MM.1S (cell line): ENCODE data around the gene KCNMA1.

Experiments used
- DNase-seq: peaks from one replicate; pipeline ENCODE4 v3.0.0-alpha.2; 2015
- H2AFZ ChIP-seq: fragments of 300-600 bp; sonication (generic); 2 replicates; pipeline ENCODE4 v1.6.0; 2016; ENCODE audit warnings: antibody characterized with exemption, low read length
- H3F3A ChIP-seq: fragments of 300-600 bp; sonication (generic); 2 replicates; pipeline ENCODE4 v1.6.1; 2016; ENCODE audit warnings: mild to moderate bottlenecking, antibody characterized with exemption, low read length, moderate library complexity, mixed read lengths; ENCODE audit not compliant: insufficient read depth
- H3K27ac ChIP-seq: fragments of 300-600 bp; sonication (generic); 2 replicates; pipeline ENCODE4 v1.5.1; 2016; ENCODE audit warnings: mild to moderate bottlenecking, low read length
- H3K27me3 ChIP-seq: fragments of 300-600 bp; sonication (generic); replicated peaks from 2 replicates; pipeline ENCODE4 v1.6.0; 2016; ENCODE audit warnings: low read length; ENCODE audit not compliant: insufficient read depth
- H3K36me3 ChIP-seq: fragments of 300-600 bp; sonication (generic); replicated peaks from 2 replicates; pipeline ENCODE4 v1.6.1; 2016; ENCODE audit warnings: mild to moderate bottlenecking, low read length, mixed read lengths; ENCODE audit not compliant: insufficient read depth
- H3K4me1 ChIP-seq: fragments of 300-600 bp; sonication (generic); 2 replicates; pipeline ENCODE4 v1.6.1; 2016; ENCODE audit warnings: low read length, mixed read lengths
- H3K4me2 ChIP-seq: fragments of 300-600 bp; sonication (generic); 2 replicates; pipeline ENCODE4 v1.6.0; 2016; ENCODE audit warnings: low read depth, low read length
- H3K4me3 ChIP-seq: fragments of 300-600 bp; sonication (generic); 2 replicates; pipeline ENCODE4 v1.5.1; 2016; ENCODE audit warnings: low read length, mixed read lengths
- H3K79me2 ChIP-seq: fragments of 300-600 bp; sonication (generic); 2 replicates; pipeline ENCODE4 v1.6.1; 2016; ENCODE audit warnings: mixed run types, low read length, mixed read lengths
- H3K9ac ChIP-seq: fragments of 300-600 bp; sonication (generic); 2 replicates; pipeline ENCODE4 v1.6.1; 2016; ENCODE audit warnings: low read length, mixed read lengths
- H3K9me2 ChIP-seq: fragments of 300-600 bp; sonication (generic); replicated peaks from 2 replicates; pipeline ENCODE4 v1.6.1; 2016; ENCODE audit warnings: mild to moderate bottlenecking, low read length, mixed read lengths; ENCODE audit not compliant: insufficient read depth
- H3K9me3 ChIP-seq: fragments of 300-600 bp; sonication (generic); replicated peaks from 2 replicates; pipeline ENCODE4 v1.6.1; 2016; ENCODE audit warnings: mild to moderate bottlenecking, low read length, mixed read lengths; ENCODE audit not compliant: insufficient read depth
- H4K20me1 ChIP-seq: fragments of 300-600 bp; sonication (generic); 2 replicates; pipeline ENCODE4 v1.6.1; 2016; ENCODE audit warnings: mild to moderate bottlenecking, low read length, moderate library complexity, mixed read lengths; ENCODE audit not compliant: insufficient read depth
- CTCF ChIP-seq: fragments of 300-600 bp; sonication (generic); IDR thresholded peaks from 2 replicates; pipeline ENCODE4 v1.5.1; 2016; ENCODE audit warnings: antibody characterized with exemption, low read length, mixed read lengths
- EZH2 ChIP-seq: fragments of 300-600 bp; sonication (generic); optimal IDR thresholded peaks from 2 replicates; pipeline ENCODE3; 2017; ENCODE audit warnings: low read depth, mild to moderate bottlenecking, antibody characterized with exemption, low read length, mixed read lengths
- EZH2phosphoT487 ChIP-seq: fragments of 300-600 bp; sonication (generic); IDR thresholded peaks from 2 replicates; pipeline ENCODE4 v1.6.1; 2018; ENCODE audit warnings: antibody characterized with exemption, low read length

The KCNMA1 gene

GRCh38 chr10:77482072-77482471 is 155.5 kb downstream of the KCNMA1 start:
- H4K20me1 ChIP-seq = no peaks in the 10 kb centered on the region
- TF ChIP-seq EZH2phosphoT487 (no peak), EZH2 (no peak), CTCF (no peak)
- no peaks in the 10 kb centered on the region for H3K4me1 ChIP-seq
- H3K4me2 ChIP-seq = no peak overlapping the region
- no peaks in the 10 kb centered on the region for H3K36me3 ChIP-seq
- H3K9me3 ChIP-seq = no peaks in the 10 kb centered on the region
- no peak overlapping the region for H3K9ac ChIP-seq
- no peaks in the 10 kb centered on the region for H3K9me2 ChIP-seq
- H3K27ac ChIP-seq = no peak overlapping the region
- no peaks in the 10 kb centered on the region for H3K27me3 ChIP-seq
- DNase-seq = no peak
- H2AFZ ChIP-seq = no peak overlapping the region
- H3K79me2 ChIP-seq = no peaks in the 10 kb centered on the region
- no peaks in the 10 kb centered on the region for H3F3A ChIP-seq
- H3K4me3 ChIP-seq = no peak overlapping the region

- Histone ChIP-seq H3K27ac (no peak overlapping the region), H3K9me3 (no peaks in the 10 kb centered on the region), H3K79me2 (no peaks in the 10 kb centered on the region), H4K20me1 (no peaks in the 10 kb centered on the region), H2AFZ (no peak overlapping the region), H3K27me3 (no peaks in the 10 kb centered on the region), H3F3A (no peaks in the 10 kb centered on the region), H3K9me2 (no peaks in the 10 kb centered on the region), H3K4me1 (no peaks in the 10 kb centered on the region), H3K4me2 (no peak overlapping the region), H3K4me3 (no peak overlapping the region), H3K9ac (no peak overlapping the region), H3K36me3 (no peaks in the 10 kb centered on the region)
- no peak for DNase-seq
- TF ChIP-seq EZH2 = no peak
- no peak for TF ChIP-seq EZH2phosphoT487
These were observed 158.0 kb downstream of the KCNMA1 start for GRCh38 chr10:77479586-77479985.

GRCh38 chr10:77478962-77479359 is 158.6 kb downstream of the KCNMA1 start:
- Histone ChIP-seq H3K9me3 (no peaks in the 10 kb centered on the region), H3K27ac (no peak overlapping the region), H3K9ac (no peak overlapping the region), H3K9me2 (no peaks in the 10 kb centered on the region), H3F3A (no peaks in the 10 kb centered on the region), H3K4me1 (no peaks in the 10 kb centered on the region), H3K27me3 (no peaks in the 10 kb centered on the region), H4K20me1 (no peaks in the 10 kb centered on the region), H3K79me2 (no peaks in the 10 kb centered on the region), H3K4me3 (no peak overlapping the region), H3K36me3 (no peaks in the 10 kb centered on the region), H3K4me2 (no peak overlapping the region), H2AFZ (no peak overlapping the region)
- DNase-seq = no peak
- TF ChIP-seq EZH2 (no peak), EZH2phosphoT487 (no peak), CTCF (no peak)

GRCh38 chr10:77478247-77478961 is 159.2 kb downstream of the KCNMA1 start:
- Histone ChIP-seq H3K9ac (no peak overlapping the region), H3K27ac (no peak overlapping the region), H3K4me1 (no peaks in the 10 kb centered on the region), H3K4me2 (no peak overlapping the region), H3K27me3 (no peaks in the 10 kb centered on the region), H3K4me3 (no peak overlapping the region), H3K36me3 (no peaks in the 10 kb centered on the region), H3K79me2 (no peaks in the 10 kb centered on the region), H3K9me2 (no peaks in the 10 kb centered on the region), H3F3A (no peaks in the 10 kb centered on the region), H3K9me3 (no peaks in the 10 kb centered on the region), H2AFZ (no peak overlapping the region), H4K20me1 (no peaks in the 10 kb centered on the region)
- TF ChIP-seq CTCF (no peak), EZH2phosphoT487 (no peak), EZH2 (no peak)
- no peak for DNase-seq
